HG03108 (cell line): ENCODE measurements around the gene CDC20.
"Not testable (repeated sequence)": the region's sequence is repeated elsewhere in the genome, so short reads cannot be mapped to it uniquely, and the experiment has no call there.

Experiments
- ATAC-seq: cut with Tn5 transposase; IDR thresholded peaks from one replicate; pipeline ENCODE4 v1.9.1; 2021; ENCODE audit warnings: moderate library complexity; ENCODE audit not compliant: unreplicated experiment

CDC20 gene

DNA sequence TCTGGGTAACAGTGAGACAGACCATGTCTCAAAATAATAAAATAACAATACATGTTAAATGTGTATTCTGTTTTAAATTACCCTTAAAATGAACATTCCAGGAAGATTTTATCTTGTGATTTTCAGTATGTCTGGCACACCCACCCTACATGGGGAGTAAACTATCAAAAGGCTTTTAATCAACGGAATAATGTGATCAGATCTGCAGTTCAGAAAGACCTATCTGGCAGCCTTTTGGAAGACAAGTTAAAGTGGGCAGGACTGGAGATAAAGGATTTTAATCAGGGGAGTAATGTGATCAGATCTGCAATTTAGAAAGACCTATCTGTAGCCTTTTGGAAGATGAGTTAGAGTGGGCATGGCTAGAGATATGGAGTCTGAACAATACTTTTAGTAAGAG is 20.7 kb downstream of the CDC20 start:
- no peak for ATAC-seq

DNA sequence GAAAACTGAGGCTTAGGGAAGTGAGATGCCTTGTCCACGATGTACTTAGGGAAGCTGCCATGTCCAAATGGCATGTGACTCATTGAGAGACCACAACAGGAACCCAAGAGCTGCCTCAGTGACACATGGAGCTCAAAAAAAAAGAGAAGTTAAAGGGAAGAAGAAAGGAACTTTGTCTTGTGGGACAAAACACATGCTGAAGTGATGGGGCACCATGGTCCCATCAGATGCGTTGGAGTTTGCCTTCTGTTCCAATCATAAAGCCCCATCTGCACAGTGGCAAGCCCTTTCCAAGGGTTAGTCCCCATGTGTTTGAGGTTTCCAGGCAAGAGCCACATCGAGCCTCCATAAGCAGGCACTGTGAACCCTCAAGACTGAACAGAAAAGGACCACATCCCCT is 22.8 kb downstream of the CDC20 start:
- no peak for ATAC-seq

DNA sequence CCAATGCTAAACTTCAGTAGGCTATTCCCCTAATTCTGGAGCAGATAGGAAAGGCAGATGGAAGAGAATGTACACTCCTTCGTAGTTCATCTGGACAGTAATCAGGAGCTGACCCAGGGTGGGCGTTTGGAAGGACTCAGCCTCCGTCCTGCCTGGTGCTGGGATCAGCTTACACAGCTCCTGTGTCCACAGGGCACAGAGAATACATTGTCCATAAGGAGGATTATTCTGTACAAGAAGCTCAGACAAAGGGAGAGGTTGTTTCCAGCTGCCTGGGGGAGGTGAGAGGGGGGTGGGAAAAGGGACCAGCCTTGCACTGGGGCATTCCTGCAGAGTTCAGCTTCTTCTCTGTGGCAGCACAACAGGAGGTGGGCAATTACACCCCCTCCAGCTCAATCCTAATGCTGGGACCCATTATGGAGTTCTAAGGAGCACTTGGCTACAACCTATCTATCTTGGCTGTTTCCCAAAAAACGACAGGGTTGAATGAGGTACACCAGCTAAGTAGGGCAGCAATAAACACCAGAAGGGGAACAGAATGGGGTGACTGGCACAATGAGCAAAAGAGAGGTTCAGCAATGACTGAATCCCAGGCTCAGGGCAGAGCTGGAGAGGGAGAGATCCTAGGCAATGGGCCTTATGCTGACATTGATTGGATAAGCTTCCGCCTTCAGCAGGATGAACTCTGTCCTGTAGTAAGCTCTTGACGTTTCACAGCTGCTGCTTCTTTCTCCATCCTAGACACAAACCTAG is 23.4 kb downstream of the CDC20 start:
- ATAC-seq, result no peak

DNA sequence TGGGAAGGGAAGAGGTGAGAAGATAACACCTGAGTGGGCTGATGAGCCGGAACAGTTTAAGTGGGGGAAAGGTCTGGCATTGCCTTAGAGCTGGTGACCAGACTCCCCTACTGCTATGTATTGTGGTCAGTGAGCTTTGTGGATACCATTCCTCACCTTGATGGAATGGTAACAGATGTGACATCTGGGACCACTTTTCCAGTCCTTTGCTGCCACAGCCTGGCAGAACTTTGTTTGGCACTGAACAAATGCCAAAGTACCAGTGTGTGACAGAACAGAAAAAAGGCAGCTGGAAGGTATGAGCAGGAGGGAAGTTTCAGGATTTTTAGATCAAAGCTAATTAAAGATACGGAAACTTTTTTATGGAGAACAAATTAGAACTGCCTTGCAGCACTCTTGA is 24.7 kb downstream of the CDC20 start:
- ATAC-seq, result no peak

DNA sequence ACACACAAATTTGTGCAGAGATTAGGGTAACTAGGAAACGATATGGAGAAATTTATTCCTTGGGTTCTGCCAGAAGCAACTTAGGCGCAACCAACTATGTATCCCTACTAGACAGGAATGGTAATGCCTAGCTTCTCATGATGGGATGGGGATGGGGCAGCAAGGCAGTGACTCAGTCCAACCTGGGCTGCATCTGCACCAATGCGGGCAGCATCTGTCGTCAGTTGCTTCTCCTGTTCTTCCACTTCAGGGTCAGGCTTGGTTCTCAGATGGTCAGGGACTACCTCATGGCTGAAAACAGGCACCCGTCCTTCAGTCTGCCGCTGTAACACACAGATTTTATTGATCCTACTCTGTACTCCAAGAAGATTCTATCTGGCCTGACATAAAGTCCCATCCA is 27.9 kb downstream of the CDC20 start:
- ATAC-seq, result no peak

DNA sequence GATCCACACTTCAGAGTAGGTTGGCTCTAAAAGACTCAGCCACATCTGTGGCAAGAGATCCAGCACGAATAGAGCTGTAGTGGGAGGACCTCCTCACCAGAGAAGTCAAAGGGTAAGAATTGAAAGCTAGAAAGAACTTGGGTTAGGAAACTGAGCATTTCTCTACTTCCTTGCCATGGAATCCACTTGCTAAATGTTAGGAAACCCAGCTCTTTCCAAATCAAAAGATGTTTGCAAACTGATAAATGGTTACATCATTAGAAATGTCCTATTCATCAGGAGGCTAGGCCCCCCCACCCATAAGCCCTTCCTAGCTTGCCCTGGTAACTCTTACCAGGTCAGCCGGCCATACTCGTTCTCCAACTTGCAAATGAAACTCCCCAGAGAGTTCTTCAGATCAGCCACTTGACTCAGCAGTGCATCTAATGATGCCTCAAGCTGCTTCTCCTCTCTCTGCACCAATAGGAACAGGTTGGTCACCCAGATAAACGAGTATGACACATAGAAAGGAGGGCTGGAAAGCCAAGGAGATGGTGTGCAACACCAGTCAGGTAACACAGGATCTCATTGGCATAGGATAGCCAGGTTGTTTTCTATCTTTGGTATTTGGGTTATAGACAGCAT is 29.3 kb downstream of the CDC20 start:
- ATAC-seq, result no peak

DNA sequence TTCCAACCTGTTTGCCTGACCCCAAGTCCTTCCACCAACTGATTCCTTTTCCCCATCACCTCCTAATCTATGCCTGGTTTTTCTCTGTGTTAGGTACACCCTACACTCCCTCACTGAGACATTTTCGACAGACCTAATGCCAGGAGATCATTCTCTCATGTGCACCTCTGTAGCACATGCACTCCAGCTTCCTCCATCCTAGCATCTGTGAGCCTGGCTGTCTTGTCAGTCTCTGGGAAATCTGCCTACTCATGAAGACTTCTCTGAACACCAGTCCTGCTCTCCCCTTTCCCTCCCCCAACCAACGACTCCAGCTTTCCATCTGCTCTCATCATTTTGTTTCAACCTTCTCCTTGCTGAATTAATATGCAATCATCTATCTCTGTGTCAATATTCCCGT is 29.8 kb downstream of the CDC20 start:
- ATAC-seq, result no peak

DNA sequence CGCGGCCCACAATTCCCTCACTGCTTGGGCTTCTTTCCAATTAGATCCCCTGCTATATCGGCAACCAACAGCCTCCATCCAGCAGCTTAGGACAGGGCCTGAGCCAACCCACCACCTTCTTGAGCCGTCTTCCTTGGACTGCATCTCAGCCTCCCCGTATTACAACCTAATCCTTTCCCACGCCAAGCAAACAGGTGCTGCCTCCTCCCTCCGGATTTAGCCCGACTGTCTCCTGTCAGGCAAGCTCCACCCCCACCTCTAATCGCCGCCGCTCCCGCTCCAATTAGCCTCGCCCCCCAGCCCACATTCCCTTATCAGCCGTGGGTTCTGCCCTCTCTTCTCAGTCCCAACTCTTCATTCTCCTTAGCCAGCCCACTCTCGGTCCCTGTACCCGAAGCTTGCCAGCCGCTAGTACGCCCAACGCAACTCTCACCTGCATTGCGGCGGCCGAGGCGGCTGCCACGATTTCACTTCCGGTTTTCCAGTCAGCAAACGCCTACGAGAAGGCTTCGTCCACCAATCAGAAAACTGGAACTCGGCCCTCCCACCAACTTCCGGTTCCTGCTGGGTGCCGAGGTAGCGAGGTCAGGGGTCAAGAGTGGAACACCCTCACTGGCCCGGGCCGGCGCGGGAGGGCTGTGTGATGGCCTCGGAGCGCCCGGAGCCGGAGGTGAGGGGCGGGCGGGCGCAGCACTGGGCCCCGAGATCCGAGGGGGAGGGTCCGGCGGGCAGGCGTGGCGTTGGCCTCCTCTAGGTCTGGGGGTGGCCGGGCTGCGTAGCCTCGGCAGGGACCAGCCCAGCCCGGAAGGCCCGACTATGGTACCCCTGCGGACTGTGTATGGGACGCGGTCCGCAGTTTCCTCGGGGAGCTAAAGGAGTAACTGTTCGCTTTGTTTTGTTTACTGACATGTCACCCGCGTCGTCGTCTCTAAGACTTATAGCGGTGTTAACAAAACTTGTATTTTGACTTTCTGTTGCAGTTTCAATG is 30.8 kb downstream of the CDC20 start, which contains the start of the genes MED8 and SZT2:
MED8 (minus strand) TSS at position 475 of the 988 bp plus-strand sequence; CDS start at position 439, 36 bp downstream.
SZT2 (plus strand) TSS at position 574 of the 988 bp plus-strand sequence; CDS start at position 644, 70 bp downstream.
- ATAC-seq, result peak; percentile 89

DNA sequence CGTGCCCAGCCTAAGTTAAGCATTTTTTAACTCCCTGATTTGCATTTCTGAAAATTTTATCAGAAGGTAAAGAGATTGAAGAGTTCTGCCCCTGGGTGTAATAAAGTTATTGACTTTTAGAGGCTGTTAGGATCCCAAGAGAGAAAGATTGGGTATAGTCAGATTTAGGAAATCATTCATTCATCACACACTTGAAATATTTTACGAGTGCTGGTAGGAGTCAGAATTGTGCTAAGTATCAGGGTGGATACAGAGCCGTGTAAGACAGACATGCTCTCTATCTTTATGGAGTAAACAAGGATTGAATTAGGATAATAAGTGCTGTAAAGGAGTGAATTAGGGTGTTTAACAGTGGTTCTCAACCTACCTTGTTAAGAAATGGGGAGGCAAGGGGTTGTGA is 33.9 kb downstream of the CDC20 start:
- ATAC-seq, result no peak

DNA sequence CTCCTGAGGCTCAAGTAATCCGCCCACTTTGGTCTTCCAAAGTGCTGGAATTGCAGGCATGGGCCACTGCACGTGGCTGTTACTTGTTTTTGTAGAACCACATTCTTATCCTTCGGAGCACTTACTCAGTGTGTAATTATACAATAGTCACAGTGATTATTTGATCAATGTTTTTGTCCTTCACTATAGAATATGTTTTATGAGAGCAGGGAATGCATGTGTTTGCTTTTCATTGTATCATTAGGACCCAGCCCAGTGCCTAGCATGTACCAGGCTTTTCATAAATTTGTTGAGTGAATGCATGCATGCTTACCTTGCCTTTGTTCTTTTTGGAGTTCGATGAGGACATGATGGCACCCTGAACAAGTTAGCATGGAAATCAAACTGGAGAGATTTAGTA is 36.7 kb downstream of the CDC20 start:
- ATAC-seq, result no peak

DNA sequence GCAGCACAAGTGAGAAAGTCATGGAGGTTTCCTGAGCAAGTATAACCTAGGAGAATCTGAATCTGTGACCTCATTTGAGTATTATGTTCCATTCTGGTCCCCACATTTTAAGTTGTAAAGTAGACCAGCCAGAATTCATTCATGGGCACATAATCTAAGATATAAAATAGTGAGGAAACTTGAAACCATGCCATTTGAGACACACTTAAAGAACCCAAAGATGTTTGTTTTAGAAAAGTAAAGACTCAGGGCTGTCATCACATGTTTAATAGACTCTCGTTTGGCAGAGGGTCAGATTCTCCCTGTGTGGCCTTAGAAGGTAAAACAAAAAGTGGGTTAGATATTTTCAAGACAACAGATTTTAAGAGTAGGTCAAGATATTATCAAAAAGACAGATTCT is 37.3 kb downstream of the CDC20 start:
- no peak for ATAC-seq

DNA sequence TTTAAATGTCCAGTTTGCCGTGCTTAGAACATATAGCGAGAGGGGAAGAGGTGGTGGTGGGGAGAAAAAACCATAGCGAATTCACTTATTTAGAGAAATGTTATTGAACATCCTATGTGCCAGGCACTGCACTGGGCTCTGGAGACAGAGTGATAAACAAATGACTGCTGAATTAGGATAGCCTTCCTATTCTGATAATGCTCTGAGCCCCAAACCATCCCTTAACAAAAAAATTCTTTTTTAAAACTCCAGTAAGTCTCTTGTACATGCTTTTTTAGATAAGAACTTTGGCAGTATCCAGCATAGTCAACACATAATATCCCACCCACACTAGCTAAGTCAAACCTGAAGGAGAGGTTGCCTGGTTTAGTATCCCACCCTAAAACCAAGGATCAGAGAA is 39.4 kb downstream of the CDC20 start:
- no peak for ATAC-seq

DNA sequence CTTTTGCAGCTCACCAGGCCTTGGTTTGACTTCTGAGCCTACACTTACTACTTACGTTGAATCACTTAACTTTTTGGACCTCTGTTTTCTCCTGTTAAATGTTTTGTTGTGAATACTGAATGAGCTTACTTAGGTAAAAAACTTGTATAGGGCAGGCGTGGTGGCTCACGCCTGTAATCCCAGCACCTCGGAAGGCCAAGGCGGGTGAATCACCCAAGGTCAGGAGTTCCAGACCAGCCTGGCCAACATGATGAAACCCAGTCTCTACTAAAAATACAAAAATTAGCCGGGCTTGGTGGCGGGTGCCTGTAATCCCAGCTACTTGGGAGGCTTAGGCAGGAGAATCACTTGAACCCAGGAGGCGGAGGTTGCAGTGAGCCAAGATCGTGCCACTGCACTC is 41.7 kb downstream of the CDC20 start:
- ATAC-seq, result not testable (repeated sequence)

DNA sequence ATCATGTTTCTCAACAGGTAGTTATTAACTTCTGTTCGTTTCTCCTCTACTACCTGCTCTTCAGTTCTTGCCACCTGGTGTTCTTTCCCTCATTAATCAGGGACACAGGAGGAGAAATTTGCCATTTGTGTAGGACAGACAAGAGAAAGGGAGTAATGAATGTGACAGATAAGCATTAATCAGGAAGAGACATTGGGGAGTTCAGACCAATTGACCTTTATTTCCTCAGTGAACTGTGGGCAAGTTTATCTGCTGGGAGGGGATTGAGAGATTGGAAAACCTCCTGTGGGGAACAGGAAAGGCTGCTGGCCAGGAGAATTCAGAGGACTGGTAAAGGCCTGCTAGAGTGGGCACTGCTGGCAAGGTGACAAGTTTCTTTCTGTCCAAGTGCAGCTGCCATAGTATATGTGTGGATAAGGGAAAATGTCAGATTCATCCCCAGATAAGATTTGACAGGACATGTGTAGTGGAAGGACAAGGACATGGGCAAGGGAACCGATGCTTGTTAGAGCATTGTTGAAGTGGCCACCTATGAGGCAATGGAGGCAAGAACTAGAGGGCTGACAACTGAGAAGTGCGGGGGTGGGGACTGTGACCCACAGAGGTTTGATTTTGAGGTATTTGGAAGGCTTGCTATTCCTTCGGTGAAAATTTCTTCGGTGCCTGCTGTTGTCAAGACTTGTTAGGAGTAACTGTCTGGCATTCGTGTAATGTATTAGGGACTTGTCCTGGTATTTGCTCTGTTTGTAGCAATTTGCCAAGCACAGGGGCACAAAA is 43.5 kb downstream of the CDC20 start:
- no peak for ATAC-seq

DNA sequence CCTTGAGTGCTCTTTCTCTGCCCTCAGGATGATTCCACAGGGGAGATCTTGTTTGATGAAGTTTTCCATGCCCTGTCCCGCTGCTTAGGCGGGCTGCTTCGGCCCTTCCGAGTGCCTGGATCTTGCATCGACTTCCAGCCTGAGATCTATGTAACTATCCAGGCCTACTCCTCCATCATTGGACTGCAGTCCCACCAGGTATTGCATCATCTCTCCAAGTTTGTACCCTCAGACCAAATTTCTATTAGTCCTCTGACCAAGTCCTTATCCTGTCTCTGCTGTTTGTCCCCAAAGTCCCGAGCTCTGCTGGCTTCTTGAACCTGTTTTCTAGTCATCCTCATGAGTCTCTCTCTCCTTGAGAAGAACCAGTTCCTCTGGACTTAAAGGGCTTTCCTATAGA is 45.6 kb downstream of the CDC20 start:
- no peak for ATAC-seq

DNA sequence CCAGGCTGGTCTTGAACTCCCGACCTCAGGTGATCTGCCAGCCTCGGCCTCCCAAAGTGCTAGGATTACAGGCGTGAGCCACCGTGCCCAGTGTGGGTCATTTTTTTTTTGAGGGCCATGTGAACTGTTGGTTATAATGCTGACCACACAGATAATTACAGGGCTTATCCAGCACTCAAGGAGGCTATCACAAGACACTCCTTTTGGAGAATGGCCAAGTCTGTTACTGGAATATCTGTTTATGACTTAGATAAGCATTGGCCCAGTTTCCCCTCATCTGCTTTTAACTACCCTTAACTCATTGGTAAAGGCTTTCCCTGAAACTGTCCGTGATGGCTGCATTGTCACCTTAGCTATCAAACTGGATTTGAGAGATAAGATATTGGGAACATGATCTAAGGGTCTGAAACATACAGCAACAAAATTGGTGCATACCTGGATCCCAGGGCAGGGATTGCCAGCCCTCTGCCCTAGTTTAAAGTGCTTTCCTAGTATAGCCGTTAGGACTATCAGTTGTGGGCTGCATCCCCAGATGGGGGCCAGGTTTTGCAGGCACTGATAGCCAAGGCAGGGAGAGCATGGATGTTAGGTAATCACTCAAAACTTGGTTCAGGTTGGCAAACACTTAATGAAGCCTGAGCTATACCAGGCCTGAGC is 46.6 kb downstream of the CDC20 start:
- ATAC-seq, result no peak

DNA sequence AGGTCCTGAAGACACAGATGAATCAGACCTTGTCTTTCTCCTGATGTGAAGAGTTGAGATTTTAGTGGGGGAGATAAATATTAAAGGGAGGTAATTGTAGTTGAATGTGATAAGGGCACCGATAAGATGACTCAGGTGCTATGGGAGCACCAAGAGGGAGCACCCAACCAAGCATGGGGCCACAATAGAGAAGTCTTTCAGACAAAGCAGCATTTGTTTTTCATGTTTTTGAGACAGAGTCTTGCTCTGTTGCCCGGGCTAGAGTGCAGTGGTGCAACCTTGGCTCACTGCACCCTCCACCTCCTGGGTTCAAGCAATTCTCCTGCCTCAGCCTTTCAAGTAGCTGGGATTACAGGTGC is 47.1 kb downstream of the CDC20 start:
- ATAC-seq, result no peak

DNA sequence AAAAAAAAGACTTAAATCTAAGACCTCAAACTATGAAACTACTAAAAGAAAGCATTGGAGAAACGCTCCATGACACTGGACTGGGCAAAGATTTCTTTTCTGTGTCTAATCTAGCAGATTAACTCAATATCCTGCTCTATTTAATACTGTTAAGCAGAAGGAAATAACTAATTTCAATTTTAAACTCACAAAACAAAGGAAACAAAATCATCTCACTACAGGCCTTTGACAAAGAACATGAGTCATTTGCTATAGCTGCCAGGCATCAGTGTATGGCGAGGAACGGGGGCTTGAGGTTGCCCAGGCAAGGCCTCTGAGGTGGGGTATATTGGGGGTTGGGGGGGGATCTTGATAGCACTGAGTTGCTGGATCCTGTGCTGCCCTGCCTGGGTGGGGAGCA is 51.8 kb downstream of the CDC20 start:
- no peak for ATAC-seq
